ENCODE data around the gene POLD4. TPM values are rescaled to one million over a fixed set of nuclear protein-coding genes. Genes with fewer than 3 reads are reported as not detected.

The POLD4 gene
- total RNA-seq, 1 experiment from 2014 or later, result 19.5 TPM

- Histone ChIP-seq H2AK5ac (ENCODE audit: insufficient read length, low read length) (no peak overlapping the region), H2BK20ac (ENCODE audit: low read depth, low read length, poor library complexity, severe bottlenecking) (no peak overlapping the region), H2BK15ac (ENCODE audit: low read depth, low read length) (no peak overlapping the region), H3K4me1 (ENCODE audit: insufficient read depth, low read length) (peaks cover 7% of the 10 kb centered on the region; the same call in 1 of the 2 replicates), H4K8ac (replicated peaks; ENCODE audit: insufficient read length, low read depth, low read length) (no peak overlapping the region), H3K23me2 (ENCODE audit: insufficient read length, low read depth, low read length, poor library complexity, severe bottlenecking) (peaks cover 3% of the 10 kb centered on the region), H3K4ac (ENCODE audit: low read depth, low read length) (no peak overlapping the region), H3K9me3 (ENCODE audit: control insufficient read depth, low read depth, low read length) (no peaks in the 10 kb centered on the region), H2AFZ (ENCODE audit: low read length) (no peak overlapping the region), H3K27ac (ENCODE audit: insufficient read length, low read depth, low read length) (no peak overlapping the region), H3K9ac (ENCODE audit: extremely low read depth, insufficient read length, low read length) (no peak overlapping the region), H3K79me2 (ENCODE audit: insufficient read depth, low read length) (no peaks in the 10 kb centered on the region), H2BK5ac (ENCODE audit: insufficient read length, low read length) (no peak overlapping the region), H2BK12ac (ENCODE audit: insufficient read length, low read depth, low read length) (no peak overlapping the region), H3K23ac (ENCODE audit: insufficient read length, low read depth, low read length) (no peak overlapping the region), H2BK120ac (ENCODE audit: low read depth, low read length, poor library complexity, severe bottlenecking) (no peak overlapping the region), H4K20me1 (ENCODE audit: control insufficient read depth, insufficient read depth, insufficient read length) (peaks cover 3% of the 10 kb centered on the region), H3K56ac (ENCODE audit: insufficient read length, low read depth, low read length) (no peak overlapping the region), H3K79me1 (ENCODE audit: insufficient read depth, low read depth, low read length, poor library complexity, severe bottlenecking) (no peaks in the 10 kb centered on the region), H3T11ph (ENCODE audit: low read length) (no peak overlapping the region), H3K27me3 (ENCODE audit: insufficient read depth, low read length) (no peaks in the 10 kb centered on the region; the same call in 1 of the 2 replicates), H3K4me2 (ENCODE audit: insufficient read depth, insufficient read length, low read length) (no peak overlapping the region), H4K91ac (ENCODE audit: insufficient read length, low read depth, low read length) (no peak overlapping the region), H3K18ac (ENCODE audit: insufficient read length, low read depth, low read length) (no peak overlapping the region), H3K14ac (ENCODE audit: insufficient read depth, low read length) (no peak overlapping the region; the same call in 1 of the 2 replicates), H4K5ac (ENCODE audit: insufficient read length, low read depth, low read length) (no peak overlapping the region)
- Mint-ChIP-seq H3K4me1 (peaks cover 29 to 31% of the 10 kb centered on the region in 2 experiments), H3K27me3 (ENCODE audit: low read depth) (peaks cover 74% of the 10 kb centered on the region), H3K4me3 (no peak overlapping the region), H3K36me3 (ENCODE audit: insufficient read depth in 1 of 3, low read depth in 3 of 3) (no peaks in the 10 kb centered on the region; a peak in 1 of 7 replicates), H3K9me3 (no peaks in the 10 kb centered on the region), H3K27ac (no peak overlapping the region)
- no peak for DNase-seq
- no peak for TF ChIP-seq CTCF (conservative IDR thresholded peaks at IDR 0.05)
- WGBS (ENCODE audit: extremely low coverage, insufficient read length, low lambda C conversion rate), result no CpG with 5 or more reads among the region's 8 CpGs
Observed at GRCh38 chr11:67366546-67366945, 13.2 kb upstream of the POLD4 start.

Data from H9 (cell line).